Esophagus (tissue), 2 donors: ENCODE data around the gene CCM2. TPM values are rescaled to one million over a fixed set of nuclear protein-coding genes. Genes with fewer than 3 reads are reported as not detected.
A peak's percentile ranks its signal among the peaks of the same experiment; 100 is the strongest.

Experiments used
- H3K27ac ChIP-seq, 2 donors: one replicate each; pipeline ENCODE4 v1.5.1; 2013; ENCODE audit warnings: low read depth in 2 of 2, mild to moderate bottlenecking in 2 of 2, inconsistent platforms in 1 of 2, low read length in 1 of 2, moderate library complexity in 1 of 2
- H3K27me3 ChIP-seq, 2 donors: one replicate each; pipeline ENCODE4 v1.6.1; 2013; ENCODE audit warnings: low read length in 2 of 2, control low read depth in 1 of 2, mild to moderate bottlenecking in 1 of 2; ENCODE audit not compliant: insufficient read depth in 2 of 2, control insufficient read depth in 1 of 2
- H3K36me3 ChIP-seq, 2 donors: one replicate each; pipeline ENCODE4 v1.6.1; 2013; ENCODE audit warnings: low read length in 1 of 2; ENCODE audit not compliant: control insufficient read depth in 2 of 2, insufficient read depth in 2 of 2
- H3K4me1 ChIP-seq, 2 donors: one replicate each; pipeline ENCODE4 v1.6.1; 2013; ENCODE audit warnings: low read length in 1 of 2; ENCODE audit not compliant: control insufficient read depth in 2 of 2, insufficient read depth in 2 of 2
- H3K4me3 ChIP-seq, 2 donors: one replicate each; pipeline ENCODE4 v1.5.1; 2013; ENCODE audit warnings: low read length in 2 of 2, mild to moderate bottlenecking in 2 of 2, low read depth in 1 of 2, moderate library complexity in 1 of 2
- H3K9me3 ChIP-seq, 2 donors: one replicate each; pipeline ENCODE4 v1.6.1; 2013; ENCODE audit warnings: mild to moderate bottlenecking in 2 of 2, low read depth in 1 of 2, low read length in 1 of 2, moderate library complexity in 1 of 2; ENCODE audit not compliant: control insufficient read depth in 2 of 2, insufficient read depth in 1 of 2
- WGBS, 2 donors: extraction: QIAGEN DNeasy Blood & Tissue Kit; methylation state at CpG; one replicate each; pipeline ENCODE4 v1.1.7; 2013; 5-methylcytosine and 5-hydroxymethylcytosine counted together
- polyA plus RNA-seq, 2 donors: library from polyadenylated mRNA; stranded (reverse); fragments of 200-250 nt; gene quantifications; one replicate each; pipeline ENCODE4 v1.2.3, GENCODE V29; 2013
- donor health status: healthy with polysubstance abuse.
- donor health status: Bipolar disorder and iron deficiency.

The CCM2 gene
- polyA plus RNA-seq, 2 donors = 20.2 to 24.0 TPM

DNA sequence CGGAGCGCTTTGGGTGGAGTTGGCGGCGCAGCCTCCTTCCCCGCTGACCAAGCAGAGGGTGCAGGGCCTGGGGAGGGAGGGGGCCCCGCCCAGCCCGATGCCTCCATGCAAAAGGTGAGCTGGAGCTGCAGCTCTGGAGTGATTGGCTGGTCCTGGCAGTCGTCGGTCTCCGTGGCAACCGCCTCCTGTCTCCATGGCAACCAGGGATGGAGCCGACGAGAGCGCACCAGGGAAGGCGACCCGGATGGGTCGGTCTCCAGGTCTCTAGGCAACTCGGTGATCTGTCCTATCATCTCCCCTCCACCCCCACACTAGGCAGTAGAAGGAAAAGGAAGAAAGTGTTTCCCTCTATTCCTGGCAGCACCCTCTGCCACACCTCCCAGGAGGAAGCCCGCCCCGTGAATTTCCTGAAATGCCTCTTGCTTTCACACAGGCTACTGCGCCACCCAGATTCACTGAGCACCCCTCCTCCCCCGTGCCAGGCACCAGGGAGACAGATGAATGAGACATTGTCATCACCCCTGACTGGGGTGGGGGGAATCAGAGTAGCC lies 89.4 kb downstream of the CCM2 start:
- H3K27ac ChIP-seq = peak overlapping the region; percentile 47 to 51
- 2 to 4% methylated on average over 21 to 22 of the region's 22 CpGs for WGBS, 2 donors
- no peaks in the 10 kb centered on the region for H3K9me3 ChIP-seq
- no peaks in the 10 kb centered on the region for H3K27me3 ChIP-seq
- H3K4me1 ChIP-seq = peaks cover 0 to 4% of the 10 kb centered on the region in 2 donors
- peak overlapping the region; percentile 48 for H3K4me3 ChIP-seq
- H3K36me3 ChIP-seq = no peaks in the 10 kb centered on the region

DNA sequence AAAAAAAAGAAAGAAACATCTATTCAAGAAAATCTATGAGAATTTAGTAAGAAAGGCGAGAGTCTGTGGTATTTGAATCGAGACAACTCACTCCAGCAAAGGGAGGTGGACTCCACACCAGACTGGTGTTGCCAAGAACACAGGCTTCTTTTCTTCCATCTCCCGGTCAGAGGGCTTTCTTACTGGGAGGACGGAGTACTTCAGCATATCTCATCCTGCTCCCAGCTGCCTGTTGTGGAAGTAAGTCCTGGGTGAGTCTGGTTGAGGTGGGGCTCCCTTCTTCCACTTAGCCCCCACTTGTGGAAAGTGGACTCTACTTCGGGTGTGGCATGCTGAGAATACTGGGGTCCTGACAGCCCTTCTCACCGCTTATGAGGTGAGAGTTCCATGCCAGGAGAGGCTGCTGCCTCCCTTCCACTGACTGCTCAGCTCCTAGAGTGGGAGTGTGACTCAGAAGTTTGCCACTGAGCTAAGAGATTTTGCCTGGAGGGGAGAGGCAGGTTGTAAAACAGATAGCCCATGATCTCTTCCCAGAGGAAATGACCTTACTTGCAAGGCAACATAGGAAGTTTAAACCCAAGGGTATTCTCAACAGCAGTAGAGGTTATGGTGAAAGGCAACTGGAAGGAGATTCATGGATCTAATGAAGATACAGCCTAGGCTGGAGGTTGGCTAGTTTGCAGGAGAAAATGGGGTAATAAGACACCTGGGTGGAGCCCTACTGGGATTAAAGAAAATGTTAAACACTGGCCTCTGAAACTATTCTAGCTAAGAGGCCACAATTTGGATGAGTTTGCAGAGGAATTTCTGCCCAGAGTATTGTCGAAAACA lies 92.3 kb downstream of the CCM2 start:
- H3K27me3 ChIP-seq = no peaks in the 10 kb centered on the region
- WGBS, 2 donors = 63% methylated on average over 7 of the region's 7 CpGs
- no peak overlapping the region for H3K27ac ChIP-seq
- peaks cover 0 to 4% of the 10 kb centered on the region in 2 donors for H3K4me1 ChIP-seq
- H3K36me3 ChIP-seq = no peaks in the 10 kb centered on the region
- H3K9me3 ChIP-seq = no peaks in the 10 kb centered on the region
- no peak overlapping the region for H3K4me3 ChIP-seq

DNA sequence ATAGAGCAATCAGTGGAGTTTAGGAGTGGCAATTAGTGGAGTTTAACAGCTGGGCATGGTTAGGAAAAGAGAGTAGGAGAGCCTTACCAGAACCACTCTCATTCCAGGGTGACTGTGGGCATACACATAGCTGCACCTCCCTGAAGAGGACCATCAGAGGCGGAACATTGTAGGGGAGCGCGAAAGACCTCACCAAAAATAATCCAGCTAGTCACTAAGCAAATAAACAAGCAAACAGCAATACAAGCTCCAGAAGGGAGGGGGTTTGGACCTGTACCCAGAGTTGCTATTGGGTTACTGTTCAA lies 92.9 kb downstream of the CCM2 start:
- Histone ChIP-seq H3K4me1 (peaks cover 0 to 4% of the 10 kb centered on the region in 2 donors), H3K4me3 (no peak overlapping the region), H3K36me3 (no peaks in the 10 kb centered on the region), H3K9me3 (no peaks in the 10 kb centered on the region), H3K27ac (no peak overlapping the region), H3K27me3 (no peaks in the 10 kb centered on the region)
- 70 to 78% methylated on average over 3 of the region's 3 CpGs for WGBS, 2 donors

DNA sequence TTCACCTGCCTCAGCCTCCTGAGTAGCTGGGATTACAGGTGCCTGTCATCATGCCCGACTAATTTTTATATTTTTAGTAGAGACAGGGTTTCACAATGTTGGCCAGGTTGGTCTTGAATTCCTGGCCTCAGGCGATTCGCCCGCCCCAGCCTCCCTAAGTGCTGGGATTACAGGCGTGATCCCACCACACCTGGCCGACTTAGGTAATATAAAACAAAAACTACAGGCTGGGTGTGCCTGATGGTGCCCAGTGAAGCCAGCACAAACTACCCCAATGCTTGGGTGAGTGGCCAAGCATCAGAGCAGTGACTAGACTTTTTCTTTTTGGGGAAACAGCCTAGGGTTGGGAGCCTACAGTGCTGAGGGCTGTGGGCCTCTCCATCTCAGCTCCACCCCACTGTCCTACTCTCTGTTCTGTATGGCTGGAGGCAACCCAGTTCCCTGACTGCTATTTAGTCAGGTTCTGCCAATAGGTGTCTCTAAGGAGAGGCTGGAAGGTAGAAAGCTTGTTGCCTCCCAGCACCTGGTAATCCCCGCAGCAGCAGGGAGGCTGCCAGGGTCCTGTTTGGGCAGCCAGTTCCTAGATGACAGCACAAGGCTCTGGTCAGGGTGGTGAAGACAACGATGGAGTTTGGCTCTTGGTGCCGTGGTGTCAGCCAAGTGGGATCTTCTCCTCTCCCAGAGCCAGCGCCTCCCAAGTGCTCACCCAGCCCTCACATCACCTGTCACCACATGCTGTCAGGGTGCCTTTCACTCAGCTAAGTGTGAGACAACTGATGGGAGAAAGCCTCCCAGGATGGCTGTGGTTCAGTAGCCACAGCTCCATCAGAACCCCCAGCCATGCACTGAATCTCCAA lies 99.2 kb downstream of the CCM2 start:
- peaks cover 4 to 9% of the 10 kb centered on the region in 2 donors for H3K4me1 ChIP-seq
- H3K9me3 ChIP-seq = no peaks in the 10 kb centered on the region
- H3K27me3 ChIP-seq = no peaks in the 10 kb centered on the region
- H3K4me3 ChIP-seq = no peak overlapping the region
- peaks cover 41 to 52% of the 10 kb centered on the region in 2 donors for H3K36me3 ChIP-seq
- peak overlapping the region; percentile 9 to 48 for H3K27ac ChIP-seq
- 69 to 74% methylated on average over 10 of the region's 10 CpGs for WGBS, 2 donors

DNA sequence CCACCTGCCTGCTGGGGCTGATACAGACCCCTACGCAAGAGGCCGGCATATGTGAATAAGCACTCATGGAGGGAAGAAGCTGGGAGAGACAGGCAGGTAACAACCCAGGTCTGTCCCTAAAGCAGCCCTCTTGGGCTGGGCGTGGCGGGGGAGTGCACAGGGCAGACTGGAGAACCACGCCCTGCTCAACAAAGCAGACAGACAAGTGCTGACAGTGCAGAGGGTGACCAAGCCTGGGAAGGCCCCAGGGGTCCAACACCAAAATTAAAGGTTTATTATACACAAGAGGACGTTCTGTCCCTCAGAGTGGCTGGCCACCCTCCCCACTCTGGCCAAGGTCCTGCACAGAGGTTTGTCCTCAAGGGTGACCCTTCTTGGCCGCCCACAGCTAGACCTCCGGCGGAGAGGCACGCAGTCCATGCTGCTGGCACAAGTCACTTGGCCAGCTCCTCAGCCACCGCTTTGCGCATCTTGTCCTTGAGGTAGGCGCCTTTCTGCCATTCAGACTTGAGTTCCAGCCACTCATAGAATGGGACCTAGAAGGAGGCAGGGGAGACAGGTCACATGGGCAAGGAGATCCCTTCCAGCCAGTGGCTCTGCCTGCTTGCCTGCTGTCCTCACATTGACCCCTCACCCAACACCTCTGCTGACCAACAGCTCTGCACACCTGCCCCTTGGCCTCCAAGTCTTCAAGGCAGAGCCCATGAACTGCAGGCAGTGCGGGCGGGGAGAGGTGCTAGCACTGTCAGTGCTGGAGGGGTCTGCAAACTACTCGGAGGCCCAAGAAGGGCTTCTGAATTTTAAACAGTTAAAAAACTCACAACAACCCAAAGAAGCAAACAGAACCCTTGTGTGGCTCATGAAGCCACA lies 100.1 kb downstream of the CCM2 start:
- Histone ChIP-seq H3K27me3 (no peaks in the 10 kb centered on the region), H3K4me3 (no peak overlapping the region), H3K27ac (peak overlapping the region; percentile 9 to 48), H3K36me3 (peaks cover 49 to 61% of the 10 kb centered on the region in 2 donors), H3K4me1 (peaks cover 4 to 9% of the 10 kb centered on the region in 2 donors), H3K9me3 (peaks cover 0 to 3% of the 10 kb centered on the region in 2 donors)
- WGBS, 2 donors = 83 to 85% methylated on average over 16 of the region's 16 CpGs

DNA sequence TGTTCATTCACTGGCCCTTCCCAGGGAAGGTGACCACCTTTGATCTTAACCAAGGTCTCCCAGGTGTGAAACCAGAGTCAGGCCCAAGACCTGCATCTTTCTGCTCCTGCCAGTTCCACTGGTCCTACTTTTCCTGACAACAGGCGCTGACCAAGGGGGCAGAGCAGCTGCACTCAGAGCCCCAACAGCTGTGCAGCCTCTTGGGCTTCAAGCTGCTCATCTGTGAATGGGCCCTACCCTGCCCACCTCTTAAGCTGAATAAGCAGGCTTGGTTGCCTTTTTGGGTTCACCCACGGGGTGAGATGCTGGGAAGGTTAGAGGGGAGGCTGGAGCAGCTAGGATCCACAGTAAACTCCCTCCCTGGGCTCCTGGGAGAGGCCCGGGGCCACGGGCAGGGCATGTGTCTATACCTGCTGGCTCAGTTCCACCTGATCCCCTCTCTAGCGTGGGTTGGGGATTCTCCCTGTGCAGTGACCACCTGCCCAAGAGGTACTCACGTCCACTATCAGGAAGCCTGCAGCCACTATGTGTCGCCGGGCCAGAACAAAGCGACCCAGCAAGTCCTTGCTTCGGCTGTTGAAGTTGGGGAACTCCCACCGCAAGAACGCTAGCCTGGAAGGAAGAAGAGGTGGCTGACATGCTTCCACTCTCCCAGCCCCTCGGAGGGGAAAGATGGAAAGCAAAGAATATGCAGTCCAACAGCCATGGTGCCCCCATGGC lies 100.9 kb downstream of the CCM2 start:
- Histone ChIP-seq H3K36me3 (peaks cover 57 to 69% of the 10 kb centered on the region in 2 donors), H3K27me3 (no peaks in the 10 kb centered on the region), H3K4me1 (peaks cover 4 to 9% of the 10 kb centered on the region in 2 donors), H3K9me3 (peaks cover 0 to 3% of the 10 kb centered on the region in 2 donors), H3K4me3 (no peak overlapping the region), H3K27ac (no peak overlapping the region)
- WGBS, 2 donors = 89% methylated on average over 13 of the region's 13 CpGs

DNA sequence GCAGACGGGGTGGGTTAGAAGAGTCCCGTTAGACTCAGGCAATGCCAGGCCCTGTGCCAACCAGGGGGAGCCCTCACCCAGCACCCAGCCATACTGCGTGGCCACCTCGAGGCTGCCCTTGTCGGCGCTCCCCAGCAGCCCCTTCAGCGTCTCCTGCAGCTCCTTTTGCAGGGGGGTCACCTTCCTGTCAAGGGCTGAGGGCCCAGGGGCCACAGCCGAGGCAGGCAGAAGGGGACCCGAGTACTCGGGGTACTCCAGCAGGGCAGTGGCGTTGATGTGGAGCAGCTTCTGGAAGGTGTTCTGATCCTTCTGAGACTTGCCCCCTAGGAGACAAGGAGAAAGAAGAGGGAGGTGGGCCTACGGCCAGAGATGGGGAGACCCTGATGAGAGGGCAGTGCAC lies 101.7 kb downstream of the CCM2 start:
- H3K4me3 ChIP-seq = no peak overlapping the region
- H3K4me1 ChIP-seq = peaks cover 4 to 9% of the 10 kb centered on the region in 2 donors
- no peak overlapping the region for H3K27ac ChIP-seq
- WGBS, 2 donors = 91 to 97% methylated on average over 10 to 12 of the region's 12 CpGs
- peaks cover 59 to 71% of the 10 kb centered on the region in 2 donors for H3K36me3 ChIP-seq
- no peaks in the 10 kb centered on the region for H3K27me3 ChIP-seq
- H3K9me3 ChIP-seq = peaks cover 0 to 3% of the 10 kb centered on the region in 2 donors

DNA sequence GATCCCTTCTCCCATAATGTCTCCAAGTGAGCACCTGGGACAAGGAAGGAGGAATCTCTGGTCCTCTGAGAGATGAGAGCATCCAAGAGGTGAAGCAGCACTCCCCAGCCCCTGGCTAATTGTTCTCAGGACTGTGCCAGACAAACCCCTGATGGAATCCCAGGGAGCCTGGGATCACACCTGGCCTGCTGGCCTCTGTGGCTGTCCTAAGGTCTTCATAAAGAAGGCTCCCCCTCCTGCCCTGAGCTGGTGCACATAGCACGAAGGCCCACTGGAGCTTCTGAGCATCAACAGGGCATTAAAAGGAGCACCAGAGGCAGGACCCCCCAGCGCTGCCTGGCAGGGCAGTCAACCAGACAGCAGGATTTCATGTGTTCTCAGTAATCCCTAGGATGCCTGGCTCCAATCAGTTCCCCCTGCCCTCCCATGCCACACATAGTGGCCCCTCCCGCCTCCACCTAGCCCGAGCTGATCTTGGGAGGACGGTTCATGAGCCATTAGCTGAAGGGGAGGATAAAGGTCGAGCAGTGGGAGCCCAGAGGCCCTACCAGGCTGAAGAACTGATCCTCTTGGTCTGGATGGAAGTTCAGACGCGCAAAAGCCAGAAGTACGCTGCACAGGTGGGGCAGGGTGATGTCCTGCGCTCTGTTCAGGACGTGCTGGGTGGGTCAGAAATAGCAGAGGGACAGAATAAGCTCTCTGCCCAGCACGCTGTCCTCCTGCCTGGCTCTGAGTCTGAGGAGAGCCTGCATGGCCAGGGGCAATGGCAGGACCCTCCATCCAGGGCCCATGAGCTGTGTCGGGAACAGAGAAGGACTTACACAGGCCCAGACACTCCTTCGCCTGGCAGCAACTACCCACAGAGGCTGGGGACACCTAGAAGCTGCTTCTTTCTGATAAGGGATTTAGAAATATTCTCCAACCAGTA lies 103.0 kb downstream of the CCM2 start:
- Histone ChIP-seq H3K27me3 (no peaks in the 10 kb centered on the region), H3K9me3 (peaks cover 0 to 3% of the 10 kb centered on the region in 2 donors), H3K36me3 (peaks cover 68 to 80% of the 10 kb centered on the region in 2 donors), H3K27ac (no peak overlapping the region), H3K4me1 (peaks cover 6 to 9% of the 10 kb centered on the region in 2 donors), H3K4me3 (no peak overlapping the region)
- WGBS, 2 donors = 84 to 89% methylated on average over 14 of the region's 14 CpGs
